BE2C (cell line): ENCODE results near the gene THYN1.

Experiments used
- DNase-seq: peaks from one replicate; pipeline ENCODE4 v3.0.0-alpha.2; 2020
- H3K27me3 ChIP-seq: fragments of 250-450 bp; sonication (Bioruptor Pico); 2 replicates; pipeline ENCODE4 v1.5.1; 2020; ENCODE audit warnings: mild to moderate bottlenecking
- H3K36me3 ChIP-seq: fragments of 250-450 bp; sonication (Bioruptor Pico); 2 replicates; pipeline ENCODE4 v1.5.1; 2020; ENCODE audit warnings: mild to moderate bottlenecking
- H3K4me1 ChIP-seq: fragments of 250-450 bp; sonication (Bioruptor Pico); 2 replicates; pipeline ENCODE4 v1.5.1; 2020
- H3K4me3 ChIP-seq: 2 replicates; pipeline ENCODE4 v1.5.1; 2011; ENCODE audit warnings: low read depth, low read length
- H3K9me3 ChIP-seq: fragments of 250-450 bp; sonication (Bioruptor Pico); 2 replicates; pipeline ENCODE4 v1.5.1; 2020
- TF ChIP-seq, protein P1 (sequence below): IDR thresholded peaks from 2 replicates; pipeline ENCODE4 v1.5.1; 2012; ENCODE audit warnings: mild to moderate bottlenecking, low read depth, low read length

The THYN1 gene

DNA sequence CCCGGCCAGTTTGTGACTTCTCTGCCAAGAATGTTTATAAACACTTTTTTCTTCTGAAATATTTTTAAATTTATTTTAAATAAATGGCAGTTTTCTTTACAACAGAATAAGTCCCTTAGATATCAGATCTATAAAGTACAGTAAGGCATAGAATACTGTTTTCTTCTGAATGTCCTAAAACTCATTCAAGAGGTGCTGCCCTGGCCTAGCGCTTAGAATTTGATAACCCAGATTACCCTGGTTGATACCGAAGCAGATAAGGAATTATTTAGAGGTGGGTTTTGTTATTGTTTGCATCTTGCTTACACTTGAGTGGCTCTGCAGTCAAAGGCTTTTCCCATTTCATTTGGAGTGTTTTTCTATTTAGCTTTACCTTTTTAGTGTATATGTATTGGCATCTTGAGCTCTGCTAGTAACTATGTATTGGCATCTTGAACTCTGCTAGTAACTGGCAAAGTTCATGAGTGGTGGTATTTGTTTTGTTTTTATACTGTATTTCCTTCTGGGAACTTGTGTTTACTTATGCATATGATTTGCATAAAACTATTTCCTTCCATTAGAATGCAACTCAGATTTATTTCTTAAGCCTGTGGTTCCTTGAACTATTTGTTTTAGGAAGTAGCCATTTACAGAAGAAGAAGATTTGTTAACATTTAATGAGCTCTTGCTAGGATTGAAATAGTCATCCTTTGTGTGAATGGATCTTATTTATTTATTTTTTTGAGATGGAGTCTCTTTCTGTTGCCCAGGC, 1.5 kb upstream of the THYN1 start:
- Histone ChIP-seq H3K36me3 (peaks cover 2% of the 10 kb centered on the region; the same call in 1 of the 2 replicates), H3K9me3 (no peaks in the 10 kb centered on the region), H3K4me3 (peak overlapping the region; percentile 99), H3K27me3 (no peaks in the 10 kb centered on the region), H3K4me1 (no peaks in the 10 kb centered on the region; the same call in 1 of the 2 replicates)
- TF ChIP-seq, protein P1, sequence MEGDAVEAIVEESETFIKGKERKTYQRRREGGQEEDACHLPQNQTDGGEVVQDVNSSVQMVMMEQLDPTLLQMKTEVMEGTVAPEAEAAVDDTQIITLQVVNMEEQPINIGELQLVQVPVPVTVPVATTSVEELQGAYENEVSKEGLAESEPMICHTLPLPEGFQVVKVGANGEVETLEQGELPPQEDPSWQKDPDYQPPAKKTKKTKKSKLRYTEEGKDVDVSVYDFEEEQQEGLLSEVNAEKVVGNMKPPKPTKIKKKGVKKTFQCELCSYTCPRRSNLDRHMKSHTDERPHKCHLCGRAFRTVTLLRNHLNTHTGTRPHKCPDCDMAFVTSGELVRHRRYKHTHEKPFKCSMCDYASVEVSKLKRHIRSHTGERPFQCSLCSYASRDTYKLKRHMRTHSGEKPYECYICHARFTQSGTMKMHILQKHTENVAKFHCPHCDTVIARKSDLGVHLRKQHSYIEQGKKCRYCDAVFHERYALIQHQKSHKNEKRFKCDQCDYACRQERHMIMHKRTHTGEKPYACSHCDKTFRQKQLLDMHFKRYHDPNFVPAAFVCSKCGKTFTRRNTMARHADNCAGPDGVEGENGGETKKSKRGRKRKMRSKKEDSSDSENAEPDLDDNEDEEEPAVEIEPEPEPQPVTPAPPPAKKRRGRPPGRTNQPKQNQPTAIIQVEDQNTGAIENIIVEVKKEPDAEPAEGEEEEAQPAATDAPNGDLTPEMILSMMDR, result no peak
- no peak for DNase-seq

DNA sequence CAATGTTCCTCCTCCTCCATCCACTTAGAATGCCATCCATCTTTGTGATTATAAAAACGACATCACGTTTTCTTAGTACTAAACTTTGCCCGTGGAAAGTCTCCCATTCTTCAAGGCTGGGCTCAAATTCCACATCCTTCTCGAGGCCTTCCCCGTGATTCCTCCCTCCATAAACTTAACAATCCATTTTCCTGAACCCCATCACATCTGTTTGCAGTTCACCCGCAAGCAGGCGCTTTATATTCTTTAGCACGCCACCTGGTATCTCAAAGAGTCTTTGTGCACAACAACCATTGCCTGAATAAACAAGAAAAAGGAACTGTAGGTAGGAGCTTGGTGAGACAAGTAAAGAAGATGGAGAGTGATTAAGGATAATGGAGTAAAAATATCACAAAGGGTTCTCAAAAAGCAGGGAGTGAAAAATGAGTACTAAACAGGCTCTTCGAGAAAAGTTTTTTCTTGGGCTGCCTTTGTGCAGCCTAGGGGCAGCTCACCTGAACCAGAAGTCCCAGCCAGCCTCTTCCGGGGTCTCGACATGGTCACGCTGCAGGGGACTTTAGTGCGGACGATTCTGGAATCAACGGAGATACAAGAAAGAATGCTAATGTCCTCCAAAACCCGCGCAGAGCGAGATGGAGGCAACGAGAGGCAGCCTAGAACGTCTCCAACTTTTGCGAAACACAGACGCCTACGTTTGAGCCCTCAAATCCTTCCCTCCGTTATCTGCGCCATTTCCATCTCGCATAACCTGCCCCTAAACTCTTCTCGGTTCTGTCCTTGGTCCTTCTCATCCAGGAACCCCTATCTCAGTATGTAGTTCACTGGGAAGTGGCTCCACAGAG, 585 bp downstream of the THYN1 start:
- Histone ChIP-seq H3K27me3 (no peaks in the 10 kb centered on the region), H3K9me3 (no peaks in the 10 kb centered on the region), H3K4me3 (peak overlapping the region; percentile 99), H3K4me1 (no peaks in the 10 kb centered on the region; the same call in 1 of the 2 replicates), H3K36me3 (peaks cover 12% of the 10 kb centered on the region)
- TF ChIP-seq, protein P1, result 0 out of 2 replicates have a peak, but pooled peaks have one; percentile 2
- no peak for DNase-seq

DNA sequence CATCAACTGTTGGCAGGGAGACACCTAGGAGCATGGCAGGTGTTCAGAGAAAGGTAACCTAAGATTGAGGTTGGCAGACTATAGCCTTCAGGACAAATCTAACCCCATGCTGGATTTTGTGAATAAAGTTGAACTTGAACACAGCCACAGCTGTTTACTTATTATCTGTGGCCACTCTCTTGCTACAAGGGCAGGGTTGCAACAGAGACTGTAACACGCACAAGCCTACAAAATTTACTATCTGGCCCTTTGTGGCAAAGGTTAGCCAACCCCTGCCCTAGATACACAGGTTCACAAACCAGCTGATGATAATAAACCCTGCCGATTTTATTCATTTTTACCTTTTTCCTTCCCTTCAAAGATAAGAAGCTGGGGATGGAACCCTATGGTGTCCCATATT, 2.5 kb downstream of the THYN1 start:
- no peak for DNase-seq
- TF ChIP-seq, protein P1, result no peak
- Histone ChIP-seq H3K4me1 (no peaks in the 10 kb centered on the region; the same call in 1 of the 2 replicates), H3K4me3 (no peak overlapping the region), H3K27me3 (no peaks in the 10 kb centered on the region), H3K9me3 (no peaks in the 10 kb centered on the region), H3K36me3 (peaks cover 19% of the 10 kb centered on the region)

DNA sequence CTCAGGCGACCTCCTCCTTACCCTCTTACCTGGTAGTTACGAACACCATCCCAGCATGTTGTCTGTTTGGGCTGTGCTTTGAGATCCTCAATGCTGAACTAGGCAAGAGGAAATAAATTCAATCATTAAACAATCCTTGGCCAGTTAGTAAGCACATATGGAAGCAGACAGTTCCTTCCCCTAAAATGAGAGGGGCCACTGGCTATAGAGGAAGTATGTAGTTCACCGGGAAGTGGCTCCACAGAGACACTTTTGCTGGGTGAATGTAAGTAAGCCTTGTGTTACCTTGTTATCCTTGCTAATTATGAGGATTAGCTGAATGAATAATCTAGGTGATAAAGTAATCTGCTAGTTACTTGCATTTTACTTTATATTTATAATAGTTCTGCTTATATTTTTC, 2.9 kb downstream of the THYN1 start:
- DNase-seq, result no peak
- Histone ChIP-seq H3K9me3 (no peaks in the 10 kb centered on the region), H3K4me3 (no peak overlapping the region), H3K36me3 (peaks cover 24% of the 10 kb centered on the region), H3K27me3 (no peaks in the 10 kb centered on the region), H3K4me1 (no peaks in the 10 kb centered on the region; the same call in 1 of the 2 replicates)
- TF ChIP-seq, protein P1, result no peak

DNA sequence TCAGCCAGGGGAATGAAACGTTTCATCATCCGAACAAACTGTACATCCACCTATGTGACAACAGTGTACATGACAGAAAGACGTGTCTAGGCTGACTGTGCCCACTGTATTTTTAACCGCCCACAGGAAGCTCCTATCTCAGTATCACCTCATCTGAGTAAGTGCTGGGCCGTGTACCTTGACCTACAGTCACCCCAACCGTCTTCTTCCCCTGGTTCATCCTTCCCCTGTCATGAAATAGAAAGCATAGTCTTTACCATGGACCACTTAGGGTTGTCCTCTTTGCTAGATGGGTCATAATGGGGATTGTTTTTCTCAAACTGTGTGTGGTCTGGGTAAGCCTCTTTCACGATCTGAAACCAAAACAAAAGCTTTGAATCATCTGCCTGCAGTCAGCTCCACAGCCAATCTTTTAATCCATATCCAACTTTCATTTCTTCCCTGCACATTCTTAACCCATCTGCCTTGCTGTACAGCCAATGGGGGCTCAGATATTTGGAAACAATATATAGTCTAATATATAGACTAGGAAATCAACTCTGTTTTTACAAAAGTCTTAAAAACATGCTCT, 4.2 kb downstream of the THYN1 start:
- H3K36me3 ChIP-seq, result peaks cover 36% of the 10 kb centered on the region
- H3K4me3 ChIP-seq, result no peak overlapping the region
- DNase-seq, result no peak
- H3K4me1 ChIP-seq, result no peaks in the 10 kb centered on the region; the same call in 1 of the 2 replicates
- no peaks in the 10 kb centered on the region for H3K9me3 ChIP-seq
- TF ChIP-seq, protein P1, result no peak
- no peaks in the 10 kb centered on the region for H3K27me3 ChIP-seq
